Trophoblast cell (in vitro differentiated cells and primary cell): ENCODE data around the gene PLBD2.

Source experiments
- DNase-seq, 2 donors: peaks; one replicate each; pipeline ENCODE4 v3.0.0-alpha.2; 2016
- H2AFZ ChIP-seq: 2 replicates; pipeline ENCODE4 v1.6.1; 2013; ENCODE audit warnings: low read length, moderate library complexity, mild to moderate bottlenecking; ENCODE audit not compliant: insufficient read depth, poor library complexity
- H2AK5ac ChIP-seq: 2 replicates; pipeline ENCODE4 v1.6.1; 2013; ENCODE audit warnings: mild to moderate bottlenecking, low read length
- H2BK120ac ChIP-seq: 2 replicates; pipeline ENCODE4 v1.6.1; 2013; ENCODE audit warnings: low read length, mild to moderate bottlenecking, moderate library complexity; ENCODE audit not compliant: insufficient read depth, poor library complexity
- H2BK12ac ChIP-seq: 2 replicates; pipeline ENCODE4 v1.6.1; 2013; ENCODE audit warnings: mild to moderate bottlenecking, low read length, moderate library complexity
- H2BK5ac ChIP-seq: 2 replicates; pipeline ENCODE4 v1.6.1; 2013; ENCODE audit warnings: low read length, low read depth, moderate library complexity, mild to moderate bottlenecking; ENCODE audit not compliant: poor library complexity
- H3K14ac ChIP-seq: 2 replicates; pipeline ENCODE4 v1.6.1; 2013; ENCODE audit warnings: mild to moderate bottlenecking, low read length
- H3K18ac ChIP-seq: 2 replicates; pipeline ENCODE4 v1.6.1; 2013; ENCODE audit warnings: mild to moderate bottlenecking, low read length
- H3K23ac ChIP-seq: 2 replicates; pipeline ENCODE4 v1.6.1; 2013; ENCODE audit warnings: low read length
- H3K27ac ChIP-seq: 2 replicates; pipeline ENCODE4 v1.5.1; 2013; ENCODE audit warnings: low read depth, mild to moderate bottlenecking, inconsistent platforms, low read length, moderate library complexity
- H3K27me3 ChIP-seq: 2 replicates; pipeline ENCODE4 v1.6.1; 2013; ENCODE audit warnings: inconsistent platforms, mild to moderate bottlenecking, low read length, moderate library complexity; ENCODE audit not compliant: insufficient read depth
- H3K36me3 ChIP-seq, 2 experiments: 1 replicate in 1 of 2; 2 replicates in 1 of 2; pipeline ENCODE4 v1.6.1; 2013; ENCODE audit warnings: low read length in 2 of 2, mild to moderate bottlenecking in 2 of 2, moderate library complexity in 1 of 2; ENCODE audit not compliant: insufficient read depth in 2 of 2, control insufficient read depth in 1 of 2
- H3K4ac ChIP-seq: 2 replicates; pipeline ENCODE4 v1.6.1; 2013; ENCODE audit warnings: low read depth, mild to moderate bottlenecking, low read length, moderate library complexity
- H3K4me1 ChIP-seq, 2 experiments: 1 replicate in 1 of 2; 2 replicates in 1 of 2; pipeline ENCODE4 v1.6.1; 2013; ENCODE audit warnings: low read length in 2 of 2, mild to moderate bottlenecking in 2 of 2, moderate library complexity in 1 of 2; ENCODE audit not compliant: insufficient read depth in 2 of 2, control insufficient read depth in 1 of 2
- H3K4me2 ChIP-seq: 2 replicates; pipeline ENCODE4 v1.6.1; 2013; ENCODE audit warnings: inconsistent platforms, mild to moderate bottlenecking, low read length, moderate library complexity
- H3K4me3 ChIP-seq: 2 replicates; pipeline ENCODE4 v1.5.1; 2013; ENCODE audit warnings: mild to moderate bottlenecking, low read depth, low read length, inconsistent platforms
- H3K79me1 ChIP-seq: one replicate; pipeline ENCODE4 v1.6.1; 2013; ENCODE audit warnings: low read length
- H3K79me2 ChIP-seq: 2 replicates; pipeline ENCODE4 v1.6.1; 2013; ENCODE audit warnings: low read length, mild to moderate bottlenecking; ENCODE audit not compliant: control insufficient read depth, insufficient read depth, poor library complexity
- H3K9ac ChIP-seq: 2 replicates; pipeline ENCODE4 v1.6.1; 2013; ENCODE audit warnings: mild to moderate bottlenecking, low read length
- H3K9me3 ChIP-seq: 2 replicates; pipeline ENCODE4 v1.6.1; 2013; ENCODE audit warnings: low read depth, mild to moderate bottlenecking, control low read depth, inconsistent platforms, low read length; ENCODE audit not compliant: insufficient read depth
- H4K12ac ChIP-seq: 2 replicates; pipeline ENCODE4 v1.6.1; 2013; ENCODE audit warnings: low read depth, mild to moderate bottlenecking, low read length, moderate library complexity
- H4K8ac ChIP-seq: 2 replicates; pipeline ENCODE4 v1.6.1; 2013; ENCODE audit warnings: low read depth, mild to moderate bottlenecking, low read length, moderate library complexity
- H4K91ac ChIP-seq: one replicate; pipeline ENCODE4 v1.6.1; 2013; ENCODE audit warnings: low read depth, mild to moderate bottlenecking, low read length, moderate library complexity
- WGBS: extraction: QIAGEN DNeasy Blood & Tissue Kit; methylation state at CpG from one replicate; pipeline ENCODE4 v1.1.7; 2013; ENCODE audit warnings: missing lambda C conversion rate; ENCODE audit not compliant: insufficient read length, insufficient coverage; ENCODE audit errors: extremely low coverage; 5-methylcytosine and 5-hydroxymethylcytosine counted together

Gene PLBD2

DNA sequence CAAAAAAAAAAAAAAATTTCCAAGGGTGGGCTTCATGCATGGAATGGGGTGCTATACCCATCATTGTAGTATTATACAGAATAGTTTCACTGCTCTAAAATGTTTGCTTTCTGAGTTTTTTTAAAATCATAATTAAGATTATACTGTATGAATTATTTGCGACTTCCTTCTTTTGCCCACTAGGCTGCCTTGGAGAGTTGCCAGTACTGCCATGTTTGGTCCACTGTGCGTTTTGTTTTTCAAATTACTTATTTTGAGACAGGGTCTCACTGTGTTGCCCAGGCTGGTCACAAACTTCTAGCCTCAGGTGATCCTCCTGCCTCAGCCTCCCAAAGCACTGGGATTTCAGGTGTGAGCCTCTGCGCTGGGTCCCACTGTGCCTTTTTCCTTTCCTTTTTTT lies 19.9 kb downstream of the PLBD2 start:
- Histone ChIP-seq H3K14ac (no peak overlapping the region), H3K27ac (no peak overlapping the region), H3K4me2 (no peak overlapping the region), H3K27me3 (no peaks in the 10 kb centered on the region), H3K79me1 (no peaks in the 10 kb centered on the region), H2AFZ (no peak overlapping the region), H2BK5ac (no peak overlapping the region), H3K23ac (no peak overlapping the region), H4K8ac (no peak overlapping the region), H4K12ac (no peak overlapping the region), H2BK120ac (no peak overlapping the region), H3K4ac (no peak overlapping the region), H3K4me1 (no peaks in the 10 kb centered on the region), H3K36me3 (peaks cover 12 to 21% of the 10 kb centered on the region in 2 experiments), H3K9me3 (no peaks in the 10 kb centered on the region), H2BK12ac (no peak overlapping the region), H4K91ac (no peak overlapping the region), H2AK5ac (no peak overlapping the region), H3K4me3 (no peak overlapping the region), H3K18ac (no peak overlapping the region), H3K9ac (no peak overlapping the region), H3K79me2 (no peaks in the 10 kb centered on the region)
- WGBS = no CpG with 5 or more reads among the region's 3 CpGs
- no peak for DNase-seq

DNA sequence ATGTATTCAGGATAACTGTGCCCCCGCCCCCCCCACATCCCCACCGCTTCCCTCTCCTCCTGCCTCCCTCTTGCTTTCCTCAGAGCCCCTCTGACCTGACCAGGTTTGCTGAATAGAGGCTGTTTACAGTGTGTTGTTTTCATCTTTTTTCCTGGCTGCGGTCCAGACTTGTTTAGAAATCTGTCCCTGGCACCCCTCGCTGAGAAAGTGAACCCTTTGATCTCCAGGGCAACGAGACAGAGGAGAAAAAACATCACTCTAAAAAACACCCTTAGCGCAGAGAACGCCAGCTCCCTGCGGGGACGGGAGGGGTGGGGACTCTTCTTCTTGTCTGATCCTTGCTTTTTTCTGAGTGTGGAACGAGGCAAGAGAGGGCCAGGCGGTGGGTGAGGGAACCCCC lies 22.8 kb downstream of the PLBD2 start:
- WGBS = no CpG with 5 or more reads among the region's 11 CpGs
- H2AFZ ChIP-seq = no peak overlapping the region
- H3K27ac ChIP-seq = no peak overlapping the region
- no peaks in the 10 kb centered on the region for H3K79me2 ChIP-seq
- H2AK5ac ChIP-seq = no peak overlapping the region
- no peak overlapping the region for H2BK120ac ChIP-seq
- H3K4me1 ChIP-seq = no peaks in the 10 kb centered on the region
- H3K27me3 ChIP-seq = no peaks in the 10 kb centered on the region
- no peak overlapping the region for H2BK12ac ChIP-seq
- H4K12ac ChIP-seq = no peak overlapping the region
- no peak overlapping the region for H3K18ac ChIP-seq
- no peak overlapping the region for H4K8ac ChIP-seq
- H3K79me1 ChIP-seq = no peaks in the 10 kb centered on the region
- no peak overlapping the region for H4K91ac ChIP-seq
- H3K23ac ChIP-seq = no peak overlapping the region
- no peak overlapping the region for H3K4ac ChIP-seq
- H3K36me3 ChIP-seq = peaks cover 16 to 21% of the 10 kb centered on the region in 2 experiments
- no peak overlapping the region for H3K4me3 ChIP-seq
- DNase-seq = no peak
- no peak overlapping the region for H3K9ac ChIP-seq
- H3K14ac ChIP-seq = no peak overlapping the region
- peaks cover 3% of the 10 kb centered on the region for H3K9me3 ChIP-seq
- H2BK5ac ChIP-seq = no peak overlapping the region
- no peak overlapping the region for H3K4me2 ChIP-seq

DNA sequence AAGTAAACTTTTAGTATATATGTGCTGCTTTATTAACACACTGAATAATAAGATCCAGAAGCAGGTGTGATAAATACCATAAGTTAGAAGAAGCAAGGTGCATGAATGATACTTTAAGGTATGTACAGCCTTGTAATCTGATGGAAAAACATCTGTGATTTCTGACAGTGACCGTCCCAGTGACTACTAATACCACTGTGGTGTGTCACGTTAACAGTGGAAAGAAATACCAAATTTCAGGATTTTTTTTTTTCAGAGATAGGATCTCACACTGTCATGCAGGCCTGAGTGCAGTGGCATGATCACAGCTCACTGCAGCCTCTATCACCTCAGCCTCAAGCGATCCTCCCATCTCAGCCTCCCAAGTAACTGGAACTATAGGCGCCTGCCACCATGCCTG lies 23.8 kb downstream of the PLBD2 start:
- no peaks in the 10 kb centered on the region for H3K4me1 ChIP-seq
- no peak overlapping the region for H2AFZ ChIP-seq
- no peaks in the 10 kb centered on the region for H3K79me1 ChIP-seq
- peak; percentile 81 to 96 for DNase-seq
- no peaks in the 10 kb centered on the region for H3K27me3 ChIP-seq
- H4K12ac ChIP-seq = no peak overlapping the region
- no peak overlapping the region for H2AK5ac ChIP-seq
- no peak overlapping the region for H2BK12ac ChIP-seq
- no peak overlapping the region for H3K14ac ChIP-seq
- no peak overlapping the region for H3K9ac ChIP-seq
- no peak overlapping the region for H4K8ac ChIP-seq
- H4K91ac ChIP-seq = no peak overlapping the region
- no peak overlapping the region for H3K18ac ChIP-seq
- no peak overlapping the region for H3K4ac ChIP-seq
- no CpG with 5 or more reads among the region's 4 CpGs for WGBS
- no peak overlapping the region for H2BK5ac ChIP-seq
- H3K9me3 ChIP-seq = peaks cover 3% of the 10 kb centered on the region
- H3K79me2 ChIP-seq = no peaks in the 10 kb centered on the region
- no peak overlapping the region for H3K4me3 ChIP-seq
- no peak overlapping the region for H2BK120ac ChIP-seq
- H3K23ac ChIP-seq = no peak overlapping the region
- peaks cover 14 to 24% of the 10 kb centered on the region in 2 experiments for H3K36me3 ChIP-seq
- H3K4me2 ChIP-seq = no peak overlapping the region
- no peak overlapping the region for H3K27ac ChIP-seq

- H3K4me1 ChIP-seq = no peaks in the 10 kb centered on the region
- H3K27me3 ChIP-seq = no peaks in the 10 kb centered on the region
- H4K8ac ChIP-seq = no peak overlapping the region
- peaks cover 4% of the 10 kb centered on the region for H3K9me3 ChIP-seq
- no peak overlapping the region for H2BK5ac ChIP-seq
- no peak overlapping the region for H3K4ac ChIP-seq
- H3K9ac ChIP-seq = no peak overlapping the region
- H4K12ac ChIP-seq = no peak overlapping the region
- no peaks in the 10 kb centered on the region for H3K79me1 ChIP-seq
- H3K27ac ChIP-seq = no peak overlapping the region
- H3K18ac ChIP-seq = no peak overlapping the region
- no peak overlapping the region for H2AFZ ChIP-seq
- no peak overlapping the region for H3K14ac ChIP-seq
- no CpG with 5 or more reads among the region's 14 CpGs for WGBS
- no peak overlapping the region for H2BK120ac ChIP-seq
- H3K36me3 ChIP-seq = peaks cover 22 to 36% of the 10 kb centered on the region in 2 experiments
- no peak overlapping the region for H3K4me3 ChIP-seq
- no peak overlapping the region for H4K91ac ChIP-seq
- no peak overlapping the region for H3K4me2 ChIP-seq
- H3K79me2 ChIP-seq = no peaks in the 10 kb centered on the region
- H2BK12ac ChIP-seq = no peak overlapping the region
- no peak overlapping the region for H3K23ac ChIP-seq
- no peak overlapping the region for H2AK5ac ChIP-seq
- no peak for DNase-seq
Observed at GRCh38 chr12:113384778-113385177, 26.4 kb downstream of the PLBD2 start.
